ENCODE results near the gene UCP3.

DNA sequence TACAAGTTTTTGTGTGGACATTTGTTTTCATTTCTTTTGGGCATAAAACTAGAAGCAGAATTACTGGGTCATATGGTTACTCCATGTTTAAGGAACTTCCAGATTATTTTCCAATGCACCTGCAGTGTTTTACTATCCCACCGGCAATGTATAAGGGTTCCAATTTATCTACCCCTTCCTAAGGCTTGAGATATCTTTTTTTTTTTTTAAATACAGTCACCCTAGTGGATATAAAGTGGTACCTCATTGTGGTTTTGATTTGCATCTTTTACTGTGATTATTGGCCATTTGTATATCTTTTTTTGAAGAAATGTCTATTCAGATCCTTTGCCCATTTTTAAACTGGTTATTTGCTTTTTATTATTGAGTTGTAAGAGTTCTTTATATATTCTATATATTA, 34.6 kb upstream of the UCP3 start:
- TF ChIP-seq, protein P1, sequence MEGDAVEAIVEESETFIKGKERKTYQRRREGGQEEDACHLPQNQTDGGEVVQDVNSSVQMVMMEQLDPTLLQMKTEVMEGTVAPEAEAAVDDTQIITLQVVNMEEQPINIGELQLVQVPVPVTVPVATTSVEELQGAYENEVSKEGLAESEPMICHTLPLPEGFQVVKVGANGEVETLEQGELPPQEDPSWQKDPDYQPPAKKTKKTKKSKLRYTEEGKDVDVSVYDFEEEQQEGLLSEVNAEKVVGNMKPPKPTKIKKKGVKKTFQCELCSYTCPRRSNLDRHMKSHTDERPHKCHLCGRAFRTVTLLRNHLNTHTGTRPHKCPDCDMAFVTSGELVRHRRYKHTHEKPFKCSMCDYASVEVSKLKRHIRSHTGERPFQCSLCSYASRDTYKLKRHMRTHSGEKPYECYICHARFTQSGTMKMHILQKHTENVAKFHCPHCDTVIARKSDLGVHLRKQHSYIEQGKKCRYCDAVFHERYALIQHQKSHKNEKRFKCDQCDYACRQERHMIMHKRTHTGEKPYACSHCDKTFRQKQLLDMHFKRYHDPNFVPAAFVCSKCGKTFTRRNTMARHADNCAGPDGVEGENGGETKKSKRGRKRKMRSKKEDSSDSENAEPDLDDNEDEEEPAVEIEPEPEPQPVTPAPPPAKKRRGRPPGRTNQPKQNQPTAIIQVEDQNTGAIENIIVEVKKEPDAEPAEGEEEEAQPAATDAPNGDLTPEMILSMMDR (IDR thresholded peaks at IDR 0.05) = no peak
- TF ChIP-seq EZH2 (IDR thresholded peaks at IDR 0.05; ENCODE audit: borderline replicate concordance, insufficient read depth, low read depth, low read length, poor library complexity, severe bottlenecking) = no peak

Data from B cell (primary cell).